ENCODE data around the gene PPP1CC.
"Not testable (repeated sequence)": the region's sequence is repeated elsewhere in the genome, so short reads cannot be mapped to it uniquely, and the experiment has no call there.

The PPP1CC gene

DNA sequence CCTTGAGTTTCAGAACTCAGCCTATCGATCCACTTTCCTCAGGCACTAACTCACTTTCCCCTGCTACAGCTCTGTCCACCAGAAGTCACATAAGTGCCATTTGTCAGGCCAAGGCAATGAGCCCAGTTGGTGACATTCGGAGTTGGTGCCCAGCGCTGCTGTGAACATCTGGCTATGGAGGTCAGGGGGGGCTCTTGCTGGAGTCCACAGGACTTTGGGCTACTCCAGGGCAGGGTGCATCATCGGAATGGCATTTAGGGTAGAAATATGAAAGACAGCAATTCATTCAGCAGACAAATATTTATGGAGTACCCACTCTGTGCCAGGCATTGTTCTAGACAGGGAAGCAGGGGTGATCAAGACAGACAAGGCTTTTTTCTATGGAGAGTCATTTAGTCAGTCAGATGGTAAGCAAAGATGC is 1.5 kb upstream of the PPP1CC start:
- no peak for DNase-seq (ENCODE audit: low spot score in 2 of 2)
- H3K27me3 ChIP-seq (ENCODE audit: low read depth) = no peaks in the 10 kb centered on the region
- H3K36me3 ChIP-seq (replicated peaks) = peaks cover 13% of the 10 kb centered on the region
- peak overlapping the region; percentile 78 for H3K4me3 ChIP-seq
- peaks cover 27% of the 10 kb centered on the region for H3K4me1 ChIP-seq
- in situ Hi-C loops (cut with MboI; ENCODE audit: low sequenced_read_pairs) = loop anchor here (5.0 kb wide), 1 partner anchor 83 kb away; no protein-coding TSS in a partner anchor
- no peaks in the 10 kb centered on the region for H3K9me3 ChIP-seq

DNA sequence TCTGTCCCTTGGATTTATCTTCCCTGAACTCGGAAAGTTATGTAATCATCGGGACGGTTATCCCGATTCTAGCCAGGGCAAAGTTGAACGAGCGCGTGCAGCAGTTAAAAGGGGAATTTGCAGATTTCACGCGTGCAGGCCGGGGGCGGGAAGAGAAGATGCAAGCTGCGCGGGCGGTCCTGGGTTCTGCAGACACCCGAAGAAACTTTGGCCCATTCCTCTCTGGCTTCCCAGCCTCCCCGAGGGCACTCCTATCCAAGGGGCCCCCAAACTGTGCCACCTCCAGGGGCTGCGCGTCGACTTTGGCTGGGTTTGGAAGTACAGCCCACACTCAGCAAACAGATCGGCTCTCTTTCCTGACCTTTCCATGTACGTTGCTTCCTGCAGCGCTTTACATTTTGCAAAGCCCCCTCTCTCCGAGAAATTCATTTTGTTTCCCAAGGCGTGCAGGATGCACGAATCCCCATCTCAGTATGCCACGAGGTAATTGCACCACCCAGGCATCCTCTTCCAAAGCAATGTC is 941 bp upstream of the PPP1CC start:
- in situ Hi-C loops (cut with MboI; ENCODE audit: low sequenced_read_pairs) = loop anchor here (5.0 kb wide), 1 partner anchor 84 kb away; no protein-coding TSS in a partner anchor
- Histone ChIP-seq H3K4me1 (peaks cover 32% of the 10 kb centered on the region), H3K4me3 (peak overlapping the region; percentile 78), H3K36me3 (replicated peaks) (peaks cover 15% of the 10 kb centered on the region), H3K27me3 (ENCODE audit: low read depth) (no peaks in the 10 kb centered on the region), H3K9me3 (no peaks in the 10 kb centered on the region)
- peak in 1 of 2 experiments; percentile 46 for DNase-seq (ENCODE audit: low spot score in 2 of 2)

DNA sequence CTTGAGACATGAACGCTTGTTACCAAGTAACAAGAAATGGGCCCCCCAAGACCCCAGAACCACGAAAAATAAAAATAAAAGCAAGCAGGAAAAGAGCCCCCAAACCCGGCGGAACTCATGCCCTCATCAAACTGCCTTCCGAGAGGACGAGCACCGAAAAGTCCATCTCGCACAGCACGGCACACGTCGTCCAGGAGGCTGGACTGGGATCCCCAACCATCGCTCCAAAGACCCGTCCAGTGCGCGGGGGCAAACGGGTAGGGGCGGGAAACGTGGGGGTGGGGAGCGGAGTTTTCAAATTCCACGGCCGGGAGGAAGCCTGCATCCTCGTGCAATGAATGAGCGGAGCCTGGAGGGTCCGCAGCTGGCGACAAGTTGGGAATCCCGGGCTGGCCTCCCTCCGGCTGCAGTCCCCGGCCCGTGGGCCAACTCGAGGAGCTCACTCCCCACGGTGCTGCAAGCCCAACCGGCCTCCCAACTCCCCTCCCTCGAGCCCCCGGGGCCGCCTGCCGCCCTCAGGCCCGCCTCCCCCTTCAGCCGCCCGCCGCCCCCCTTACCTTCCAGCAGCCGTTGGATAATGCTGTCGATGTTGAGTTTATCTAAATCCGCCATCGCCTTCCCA is 484 bp downstream of the PPP1CC start:
- in situ Hi-C loops (cut with MboI; ENCODE audit: low sequenced_read_pairs) = loop anchor here (5.0 kb wide), 1 partner anchor 85 kb away; no protein-coding TSS in a partner anchor
- H3K4me1 ChIP-seq = peaks cover 38% of the 10 kb centered on the region

DNA sequence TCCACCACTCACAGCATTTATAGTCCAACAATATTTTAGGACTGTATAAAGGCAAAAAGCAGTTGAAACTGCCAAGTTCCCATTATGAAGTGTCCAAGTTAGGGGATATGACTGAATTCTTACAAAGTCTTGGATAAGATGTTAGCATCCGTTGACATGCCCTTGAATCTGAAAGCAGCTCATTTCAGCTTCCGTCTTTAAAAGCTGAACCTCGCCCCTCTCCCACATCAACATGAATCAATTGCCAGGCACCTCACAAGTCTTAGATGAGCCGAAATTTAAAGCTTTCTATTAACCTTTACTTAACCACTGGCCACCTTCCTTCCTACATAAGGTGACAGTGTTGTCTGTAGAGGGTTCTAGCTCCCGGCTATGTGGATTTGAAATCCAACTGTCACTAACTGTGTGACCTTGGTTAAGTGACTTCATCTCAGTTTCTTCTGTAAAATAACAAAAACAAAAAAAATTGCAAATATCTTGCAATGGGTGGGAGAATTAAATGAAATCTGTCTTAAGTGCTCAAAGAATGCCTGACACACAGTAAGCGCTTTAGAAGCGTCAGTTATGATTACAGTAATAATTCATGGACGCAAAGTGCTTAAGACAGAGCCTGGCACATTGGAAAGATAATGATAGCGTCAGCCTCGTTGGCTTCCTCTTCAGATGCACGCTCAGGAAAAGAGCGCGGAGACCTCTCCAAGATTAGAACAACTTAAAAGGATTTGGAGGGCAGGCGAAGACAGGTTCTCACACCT is 1.2 kb downstream of the PPP1CC start:
- peaks cover 28% of the 10 kb centered on the region for H3K36me3 ChIP-seq (replicated peaks)
- in situ Hi-C loops (cut with MboI; ENCODE audit: low sequenced_read_pairs) = loop anchor here (5.0 kb wide), 1 partner anchor 86 kb away; no protein-coding TSS in a partner anchor
- peaks cover 42% of the 10 kb centered on the region for H3K4me1 ChIP-seq
- no peaks in the 10 kb centered on the region for H3K9me3 ChIP-seq
- DNase-seq (ENCODE audit: low spot score in 2 of 2) = peak; percentile 32 to 34
- H3K27me3 ChIP-seq (ENCODE audit: low read depth) = no peaks in the 10 kb centered on the region
- H3K4me3 ChIP-seq = peak overlapping the region; percentile 78

More for the DNA sequence above, 484 bp downstream of the PPP1CC start:
- Histone ChIP-seq H3K9me3 (no peaks in the 10 kb centered on the region), H3K27me3 (ENCODE audit: low read depth) (no peaks in the 10 kb centered on the region), H3K4me3 (peak overlapping the region; percentile 78), H3K36me3 (replicated peaks) (peaks cover 22% of the 10 kb centered on the region)
- DNase-seq (ENCODE audit: low spot score in 2 of 2) = peak in 1 of 2 experiments; percentile 44

DNA sequence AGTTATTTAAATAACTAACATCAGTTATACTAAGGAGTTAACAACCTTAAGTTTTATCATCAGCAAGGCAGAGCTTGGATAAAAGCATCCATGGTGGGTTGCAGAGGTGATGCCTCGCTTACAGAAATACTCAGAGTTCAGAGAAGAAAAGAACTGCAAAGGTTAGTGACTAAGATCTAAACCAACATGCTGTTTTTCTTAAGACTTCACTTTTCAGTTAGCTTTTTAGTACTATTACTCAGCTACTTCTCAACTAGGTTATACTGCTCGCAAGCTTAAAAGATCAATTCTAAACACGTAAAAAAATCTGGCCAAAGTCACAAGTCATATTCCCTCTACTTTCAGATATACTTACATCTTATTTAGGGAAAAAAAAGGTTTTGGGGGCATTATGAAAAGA is 2.8 kb downstream of the PPP1CC start:
- in situ Hi-C loops (cut with MboI; ENCODE audit: low sequenced_read_pairs) = loop anchor here (5.0 kb wide), 1 partner anchor 87 kb away; no protein-coding TSS in a partner anchor
- Histone ChIP-seq H3K36me3 (replicated peaks) (peaks cover 44% of the 10 kb centered on the region), H3K4me1 (peaks cover 48% of the 10 kb centered on the region), H3K9me3 (no peaks in the 10 kb centered on the region), H3K4me3 (peak overlapping the region; percentile 78), H3K27me3 (ENCODE audit: low read depth) (no peaks in the 10 kb centered on the region)
- DNase-seq (ENCODE audit: low spot score in 2 of 2) = no peak

DNA sequence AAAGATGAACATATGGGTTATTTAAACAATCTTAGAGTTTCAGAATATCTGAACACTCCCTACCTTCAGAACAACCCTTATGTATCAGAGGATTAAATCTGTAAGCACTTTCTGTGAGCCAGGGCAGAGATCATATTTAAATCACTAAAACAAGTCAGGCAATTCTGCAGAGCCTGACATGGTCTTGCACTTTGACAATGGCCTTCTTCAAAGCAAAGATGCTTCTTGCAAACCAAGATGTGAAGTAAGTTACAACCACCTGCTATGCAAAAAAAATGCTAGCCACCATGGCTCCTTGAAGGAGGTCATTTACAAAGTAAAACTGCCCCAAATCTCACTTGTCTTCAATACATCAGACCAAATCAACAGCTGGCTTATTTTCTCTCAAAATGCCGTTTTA is 3.2 kb downstream of the PPP1CC start:
- peaks cover 45% of the 10 kb centered on the region for H3K36me3 ChIP-seq (replicated peaks)

DNA sequence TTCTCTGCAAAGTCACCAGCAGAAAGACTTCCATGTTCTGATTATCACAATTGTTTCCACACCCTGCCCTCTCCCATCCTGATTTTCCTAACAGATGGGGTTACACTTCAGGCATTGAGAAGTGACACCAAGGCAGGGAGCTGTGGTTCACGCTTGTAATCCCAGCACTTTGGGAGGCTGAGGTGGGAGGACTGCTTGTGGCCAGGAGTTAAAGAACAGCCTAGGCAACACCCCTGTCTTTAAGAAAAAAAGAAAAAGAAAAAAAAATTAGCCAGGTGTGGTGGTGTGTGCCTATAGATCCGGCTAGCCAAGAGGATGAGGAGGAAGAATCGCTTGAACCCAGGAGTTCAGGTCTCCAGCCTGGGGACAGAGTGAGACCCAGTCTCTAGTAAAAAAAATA is 5.2 kb downstream of the PPP1CC start:
- Histone ChIP-seq H3K9me3 (no peaks in the 10 kb centered on the region), H3K36me3 (replicated peaks) (peaks cover 65% of the 10 kb centered on the region), H3K4me3 (no peak overlapping the region), H3K27me3 (ENCODE audit: low read depth) (no peaks in the 10 kb centered on the region), H3K4me1 (peaks cover 36% of the 10 kb centered on the region)
- no peak for DNase-seq (ENCODE audit: low spot score in 2 of 2)
- in situ Hi-C loops (cut with MboI; ENCODE audit: low sequenced_read_pairs) = no loop called here

More for the DNA sequence above, 3.2 kb downstream of the PPP1CC start:
- in situ Hi-C loops (cut with MboI; ENCODE audit: low sequenced_read_pairs) = no loop called here
- Histone ChIP-seq H3K4me3 (peak overlapping the region; percentile 78), H3K27me3 (ENCODE audit: low read depth) (no peaks in the 10 kb centered on the region), H3K4me1 (peaks cover 47% of the 10 kb centered on the region), H3K9me3 (no peaks in the 10 kb centered on the region)
- no peak for DNase-seq (ENCODE audit: low spot score in 2 of 2)

DNA sequence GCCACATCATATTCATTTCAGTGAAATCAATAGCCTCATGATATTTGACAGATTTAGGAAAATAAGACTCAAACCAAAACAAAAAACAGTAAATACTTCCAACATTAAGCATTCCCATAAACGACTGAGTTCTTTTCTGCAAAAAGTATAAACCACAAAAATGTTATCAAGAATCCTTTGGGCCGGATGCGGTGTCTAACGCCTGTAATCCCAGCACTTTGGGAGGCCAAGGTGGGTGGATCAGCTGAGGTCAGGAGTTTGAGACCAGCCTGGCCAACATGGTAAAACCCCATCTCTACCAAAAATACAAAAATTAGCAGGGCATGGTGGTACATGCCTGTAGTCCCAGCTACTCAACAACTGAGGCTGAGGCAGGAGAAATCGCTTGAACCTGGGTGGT is 5.7 kb downstream of the PPP1CC start:
- H3K27me3 ChIP-seq (ENCODE audit: low read depth); in situ Hi-C loops (cut with MboI; ENCODE audit: low sequenced_read_pairs); DNase-seq (ENCODE audit: low spot score in 2 of 2); H3K9me3 ChIP-seq; H3K4me3 ChIP-seq: not testable (repeated sequence)
- Histone ChIP-seq H3K36me3 (replicated peaks) (peaks cover 70% of the 10 kb centered on the region), H3K4me1 (peaks cover 38% of the 10 kb centered on the region)

DNA sequence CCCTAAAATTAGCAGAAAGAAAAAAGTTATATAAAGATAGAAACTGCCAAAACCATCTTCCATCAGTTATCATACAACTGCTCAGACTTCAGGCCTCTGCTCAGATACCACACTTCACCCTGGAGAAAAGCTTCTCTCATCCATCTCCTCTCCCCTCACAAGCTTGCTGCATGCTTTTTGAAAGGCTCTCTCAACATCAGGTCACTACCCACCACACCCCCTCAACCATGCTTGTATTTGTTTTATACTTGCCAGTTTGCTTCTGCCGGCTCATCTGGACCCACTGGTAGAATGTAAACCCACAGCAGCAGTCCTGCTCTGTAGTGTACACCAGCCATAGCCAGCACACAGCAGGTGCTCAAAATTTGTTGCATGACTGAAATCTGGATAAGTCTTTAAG is 8.8 kb downstream of the PPP1CC start:
- in situ Hi-C loops (cut with MboI; ENCODE audit: low sequenced_read_pairs) = no loop called here
- H3K4me3 ChIP-seq = no peak overlapping the region
- H3K27me3 ChIP-seq (ENCODE audit: low read depth) = no peaks in the 10 kb centered on the region
- no peak for DNase-seq (ENCODE audit: low spot score in 2 of 2)
- peaks cover 88% of the 10 kb centered on the region for H3K36me3 ChIP-seq (replicated peaks)
- peaks cover 22% of the 10 kb centered on the region for H3K4me1 ChIP-seq
- H3K9me3 ChIP-seq = no peaks in the 10 kb centered on the region

DNA sequence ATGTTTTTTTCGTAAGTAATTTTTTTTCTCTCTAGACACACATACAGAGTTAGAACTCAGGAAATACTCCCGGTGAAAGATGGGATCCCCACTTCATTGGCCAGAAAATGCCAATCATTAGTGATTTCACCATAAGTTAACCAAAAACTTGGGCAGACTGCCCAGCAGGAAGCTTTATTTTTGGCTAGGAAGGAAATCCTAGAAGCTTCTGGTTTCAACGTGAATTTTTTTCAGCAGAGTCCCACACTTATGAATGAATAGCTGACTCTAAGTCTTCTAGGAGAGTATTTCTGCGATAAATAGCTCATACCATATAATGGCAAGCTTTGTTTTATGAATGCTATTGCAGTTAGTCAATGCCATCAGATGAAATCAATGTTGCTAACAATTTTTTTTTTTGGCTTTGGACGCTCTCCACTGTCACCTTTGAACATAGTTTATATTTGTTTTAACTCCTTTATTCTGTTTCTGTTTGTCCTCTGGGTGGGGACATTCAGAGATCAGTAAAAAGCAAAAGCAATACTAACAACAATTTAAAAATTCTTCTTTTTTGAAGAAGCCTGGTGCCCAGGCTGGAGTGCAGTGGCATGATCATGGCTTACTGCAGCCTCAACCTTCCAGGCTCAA is 9.5 kb downstream of the PPP1CC start:
- Histone ChIP-seq H3K36me3 (replicated peaks) (peaks cover 88% of the 10 kb centered on the region), H3K27me3 (ENCODE audit: low read depth) (no peaks in the 10 kb centered on the region), H3K9me3 (no peaks in the 10 kb centered on the region), H3K4me3 (no peak overlapping the region), H3K4me1 (peaks cover 15% of the 10 kb centered on the region; the same call in 1 of the 2 replicates)
- no peak for DNase-seq (ENCODE audit: low spot score in 2 of 2)
- in situ Hi-C loops (cut with MboI; ENCODE audit: low sequenced_read_pairs) = no loop called here

DNA sequence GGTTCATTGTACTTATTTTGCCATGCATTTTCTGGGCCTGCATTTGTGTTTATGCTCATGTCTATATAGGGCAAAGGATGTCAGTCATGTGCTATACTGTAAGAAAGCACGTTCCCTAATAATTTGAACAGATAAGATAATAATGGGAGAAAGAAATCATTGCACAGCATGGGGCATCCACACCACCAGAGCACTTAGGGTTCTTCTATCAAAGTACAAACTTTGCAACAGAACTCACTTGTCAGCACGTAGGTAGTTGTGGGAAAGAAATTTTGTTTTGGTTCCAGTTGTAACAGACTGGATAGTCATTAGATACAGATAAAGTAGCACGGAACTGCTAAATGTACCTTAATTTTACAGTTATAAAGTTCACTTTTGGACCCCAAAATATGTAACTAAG is 10.1 kb downstream of the PPP1CC start:
- Histone ChIP-seq H3K36me3 (replicated peaks) (peaks cover 92% of the 10 kb centered on the region), H3K4me3 (no peak overlapping the region), H3K4me1 (peaks cover 13% of the 10 kb centered on the region; the same call in 1 of the 2 replicates), H3K27me3 (ENCODE audit: low read depth) (no peaks in the 10 kb centered on the region), H3K9me3 (no peaks in the 10 kb centered on the region)
- in situ Hi-C loops (cut with MboI; ENCODE audit: low sequenced_read_pairs) = no loop called here
- DNase-seq (ENCODE audit: low spot score in 2 of 2) = no peak

DNA sequence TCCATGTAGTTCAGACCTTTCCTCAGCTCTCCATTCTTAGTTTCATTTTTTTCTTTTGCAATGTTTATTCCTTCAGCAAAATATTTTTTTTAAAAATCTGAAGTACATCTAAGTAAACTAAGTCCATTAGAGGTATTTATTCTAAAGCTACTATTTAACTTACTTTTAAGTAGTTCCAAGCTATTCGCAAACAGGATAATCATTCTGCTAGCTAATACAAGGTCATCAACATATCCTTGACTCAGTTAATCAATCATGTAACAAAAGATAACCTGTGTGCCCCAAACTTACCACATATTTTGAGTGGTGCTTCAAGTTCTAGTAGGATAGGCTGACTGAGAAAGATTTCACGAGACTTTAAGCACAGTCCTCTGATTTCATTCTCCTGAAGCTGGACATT is 11.2 kb downstream of the PPP1CC start:
- DNase-seq (ENCODE audit: low spot score in 2 of 2) = no peak
- no peak overlapping the region for H3K4me3 ChIP-seq
- no peaks in the 10 kb centered on the region for H3K27me3 ChIP-seq (ENCODE audit: low read depth)
- in situ Hi-C loops (cut with MboI; ENCODE audit: low sequenced_read_pairs) = no loop called here
- peaks cover 8% of the 10 kb centered on the region; the same call in 1 of the 2 replicates for H3K4me1 ChIP-seq
- H3K9me3 ChIP-seq = no peaks in the 10 kb centered on the region
- peaks cover 97% of the 10 kb centered on the region for H3K36me3 ChIP-seq (replicated peaks)

DNA sequence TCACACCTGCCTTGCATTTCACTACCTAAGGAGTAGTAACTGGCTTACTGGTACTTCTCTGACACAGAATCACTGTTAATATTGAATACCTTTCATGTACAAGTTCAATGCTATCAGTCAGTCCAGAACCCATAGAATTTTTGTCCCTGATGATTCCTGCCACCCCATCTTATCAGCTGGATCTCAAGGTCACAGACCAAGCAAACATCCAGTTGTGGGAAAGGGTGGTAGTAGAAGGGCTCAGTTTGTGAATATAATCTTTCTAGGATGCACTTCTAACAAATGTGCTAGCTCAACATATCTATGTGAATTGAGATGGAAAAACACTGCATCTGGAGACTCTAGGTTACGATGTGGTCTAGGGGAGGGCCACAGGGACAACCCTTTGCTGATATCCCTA is 14.1 kb downstream of the PPP1CC start:
- peaks cover 3% of the 10 kb centered on the region; the same call in 1 of the 2 replicates for H3K4me1 ChIP-seq
- no peaks in the 10 kb centered on the region for H3K27me3 ChIP-seq (ENCODE audit: low read depth)
- in situ Hi-C loops (cut with MboI; ENCODE audit: low sequenced_read_pairs) = no loop called here
- DNase-seq (ENCODE audit: low spot score in 2 of 2) = no peak
- H3K9me3 ChIP-seq = no peaks in the 10 kb centered on the region
- H3K4me3 ChIP-seq = no peak overlapping the region
- peaks cover 100% of the 10 kb centered on the region for H3K36me3 ChIP-seq (replicated peaks)
